Thoracic aorta (tissue), 2 donors: ENCODE results near the gene ZFYVE9. TPM values are rescaled to one million over a fixed set of nuclear protein-coding genes. Genes with fewer than 3 reads are reported as not detected.
"Not testable (repeated sequence)": the region's sequence is repeated elsewhere in the genome, so short reads cannot be mapped to it uniquely, and the experiment has no call there.

Experiments used
- ATAC-seq: fragments of 150-250 bp; one replicate; pipeline ENCODE4 v1.8.0; 2017; ENCODE audit warnings: low read depth; ENCODE audit not compliant: insufficient number of reproducible peaks, low FRiP score
- DNase-seq: peaks from one replicate; pipeline ENCODE4 v3.0.0-alpha.2; 2020; ENCODE audit warnings: low spot score
- H3K27ac ChIP-seq, 2 donors: fragments of 200-600 bp; sonication (generic); 1 replicate in 1 of 2; 2 replicates in 1 of 2; pipeline ENCODE4 v1.5.1; 2016; ENCODE audit warnings: mild to moderate bottlenecking in 2 of 2, moderate library complexity in 2 of 2
- H3K27me3 ChIP-seq: fragments of 200-600 bp; sonication (generic); replicated peaks from 2 replicates; pipeline ENCODE4 v1.6.0; 2016; ENCODE audit warnings: mild to moderate bottlenecking; ENCODE audit not compliant: insufficient read depth
- H3K36me3 ChIP-seq: fragments of 200-600 bp; sonication (generic); one replicate; pipeline ENCODE4 v1.5.1; 2016
- H3K4me1 ChIP-seq, 2 donors: fragments of 200-600 bp; sonication (generic); 1 replicate in 1 of 2; 2 replicates in 1 of 2; pipeline versions ENCODE4 v1.5.1 to v1.6.0; 2016; ENCODE audit warnings: low read depth in 2 of 2, mild to moderate bottlenecking in 1 of 2; ENCODE audit not compliant: control insufficient read depth in 1 of 2
- H3K4me3 ChIP-seq: fragments of 200-600 bp; sonication (generic); 2 replicates; pipeline ENCODE4 v1.5.1; 2016; ENCODE audit warnings: mild to moderate bottlenecking
- H3K9me3 ChIP-seq: fragments of 200-600 bp; sonication (generic); 2 replicates; pipeline ENCODE4 v1.5.1; 2016
- total RNA-seq, 2 donors: library from RNA; depleted of rRNA; stranded (reverse); fragments of >200 nt; gene quantifications; one replicate each; pipeline versions ENCODE4 v1.1.0 to v1.2.3, GENCODE V29; 2016
- TF ChIP-seq, protein P1 (sequence below): fragments of 200-600 bp; sonication (generic); IDR thresholded peaks from one replicate; pipeline ENCODE4 v1.5.1; 2019; ENCODE audit warnings: antibody characterized with exemption

ZFYVE9 gene
- total RNA-seq, 2 donors from 2014 or later, result 29.6 to 45.9 TPM

GRCh38 chr1:52140633-52141512 is 1.0 kb upstream of the ZFYVE9 start:
- no peaks in the 10 kb centered on the region for H3K36me3 ChIP-seq
- H3K4me1 ChIP-seq, result peaks cover 20 to 48% of the 10 kb centered on the region in 2 donors
- peak overlapping the region; percentile 93 for H3K4me3 ChIP-seq
- no peak for DNase-seq
- no peaks in the 10 kb centered on the region for H3K27me3 ChIP-seq
- no peak for ATAC-seq
- H3K27ac ChIP-seq, result peak overlapping the region; percentile 96 to 97
- TF ChIP-seq, protein P1, sequence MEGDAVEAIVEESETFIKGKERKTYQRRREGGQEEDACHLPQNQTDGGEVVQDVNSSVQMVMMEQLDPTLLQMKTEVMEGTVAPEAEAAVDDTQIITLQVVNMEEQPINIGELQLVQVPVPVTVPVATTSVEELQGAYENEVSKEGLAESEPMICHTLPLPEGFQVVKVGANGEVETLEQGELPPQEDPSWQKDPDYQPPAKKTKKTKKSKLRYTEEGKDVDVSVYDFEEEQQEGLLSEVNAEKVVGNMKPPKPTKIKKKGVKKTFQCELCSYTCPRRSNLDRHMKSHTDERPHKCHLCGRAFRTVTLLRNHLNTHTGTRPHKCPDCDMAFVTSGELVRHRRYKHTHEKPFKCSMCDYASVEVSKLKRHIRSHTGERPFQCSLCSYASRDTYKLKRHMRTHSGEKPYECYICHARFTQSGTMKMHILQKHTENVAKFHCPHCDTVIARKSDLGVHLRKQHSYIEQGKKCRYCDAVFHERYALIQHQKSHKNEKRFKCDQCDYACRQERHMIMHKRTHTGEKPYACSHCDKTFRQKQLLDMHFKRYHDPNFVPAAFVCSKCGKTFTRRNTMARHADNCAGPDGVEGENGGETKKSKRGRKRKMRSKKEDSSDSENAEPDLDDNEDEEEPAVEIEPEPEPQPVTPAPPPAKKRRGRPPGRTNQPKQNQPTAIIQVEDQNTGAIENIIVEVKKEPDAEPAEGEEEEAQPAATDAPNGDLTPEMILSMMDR, result no peak
- H3K9me3 ChIP-seq, result no peaks in the 10 kb centered on the region

GRCh38 chr1:52142220-52143183 is 613 bp downstream of the ZFYVE9 start:
- TF ChIP-seq, protein P1, result no peak
- no peak for DNase-seq

DNA sequence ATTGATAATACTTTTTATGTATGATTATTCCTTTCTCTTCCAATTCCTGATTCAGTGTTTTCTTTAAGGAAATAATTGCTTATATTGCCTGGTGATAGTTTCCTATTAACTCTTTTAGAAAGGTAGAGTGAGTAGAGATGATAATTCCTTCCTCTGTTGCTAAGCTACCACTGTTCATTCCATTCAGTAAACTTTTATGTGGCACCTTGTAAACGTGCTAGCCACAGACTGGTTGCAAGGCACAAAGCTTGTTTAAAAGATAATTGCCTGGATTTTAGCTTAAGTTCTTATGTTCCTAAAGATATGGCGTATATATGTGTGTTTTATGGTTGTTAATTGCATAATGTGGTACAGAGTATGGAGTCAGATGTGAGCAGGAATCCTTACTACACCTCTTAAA is 3.2 kb downstream of the ZFYVE9 start:
- DNase-seq, result no peak
- H3K27ac ChIP-seq, result peak overlapping the region; percentile 7 to 10
- ATAC-seq, result no peak
- no peaks in the 10 kb centered on the region for H3K36me3 ChIP-seq
- TF ChIP-seq, protein P1, result no peak
- peaks cover 18 to 53% of the 10 kb centered on the region in 2 donors for H3K4me1 ChIP-seq
- H3K4me3 ChIP-seq, result no peak overlapping the region
- no peaks in the 10 kb centered on the region for H3K27me3 ChIP-seq
- H3K9me3 ChIP-seq, result no peaks in the 10 kb centered on the region

More at GRCh38 chr1:52142220-52143183, 613 bp downstream of the ZFYVE9 start:
- no peaks in the 10 kb centered on the region for H3K9me3 ChIP-seq
- peaks cover 20 to 48% of the 10 kb centered on the region in 2 donors for H3K4me1 ChIP-seq
- peak overlapping the region; percentile 93 for H3K4me3 ChIP-seq
- peak overlapping the region; percentile 96 to 97 for H3K27ac ChIP-seq
- no peaks in the 10 kb centered on the region for H3K36me3 ChIP-seq
- peak; percentile 38 for ATAC-seq
- no peaks in the 10 kb centered on the region for H3K27me3 ChIP-seq

DNA sequence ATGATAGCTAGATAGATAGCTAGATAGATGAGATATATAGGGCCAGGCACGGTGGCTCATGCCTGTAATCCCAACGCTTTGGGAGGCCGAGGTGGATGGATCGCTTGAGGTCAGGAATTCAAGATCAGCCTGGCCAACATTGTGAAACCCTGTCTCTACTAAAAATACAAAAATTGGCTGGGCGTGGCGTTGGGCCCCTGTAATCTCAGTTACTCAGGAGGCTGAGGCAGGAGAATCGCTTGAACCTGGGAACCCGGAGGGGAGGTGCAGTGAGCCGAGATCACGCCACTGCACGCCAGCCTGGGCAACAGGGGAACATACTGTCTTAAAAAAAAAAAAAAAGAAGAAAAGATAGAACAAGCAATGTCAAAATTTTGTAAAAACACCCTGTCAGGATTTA is 8.6 kb downstream of the ZFYVE9 start:
- Histone ChIP-seq H3K4me1 (peaks cover 18 to 56% of the 10 kb centered on the region in 2 donors), H3K27ac (peak overlapping the region; percentile 19 to 54), H3K4me3 (peak overlapping the region; percentile 58)
- not testable (repeated sequence) for H3K9me3 ChIP-seq, ATAC-seq, DNase-seq, H3K27me3 ChIP-seq, H3K36me3 ChIP-seq

DNA sequence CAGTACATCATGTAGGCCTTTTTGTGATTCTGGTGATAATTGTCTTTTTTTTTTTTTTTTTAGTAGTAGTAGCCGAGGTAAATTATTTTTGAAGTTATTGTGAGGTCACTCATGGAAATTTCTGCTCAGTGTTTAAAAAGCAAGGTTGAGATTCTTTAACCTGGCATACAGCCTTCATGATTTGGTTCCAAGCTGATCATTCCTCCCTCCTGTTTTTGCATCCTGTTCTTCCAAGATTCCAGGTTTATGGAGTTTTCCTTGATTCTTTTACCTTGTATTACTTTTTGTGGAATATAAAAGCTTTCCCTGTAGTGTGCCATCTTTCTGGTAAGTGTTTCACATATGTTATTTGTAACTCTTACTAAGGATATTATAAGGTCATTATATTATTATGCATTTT is 9.1 kb downstream of the ZFYVE9 start:
- H3K9me3 ChIP-seq, result no peaks in the 10 kb centered on the region
- H3K27ac ChIP-seq, result peak overlapping the region; percentile 19 to 54
- H3K36me3 ChIP-seq, result no peaks in the 10 kb centered on the region
- DNase-seq, result no peak
- no peaks in the 10 kb centered on the region for H3K27me3 ChIP-seq
- no peak for ATAC-seq
- H3K4me3 ChIP-seq, result peak overlapping the region; percentile 58
- TF ChIP-seq, protein P1, result no peak
- peaks cover 18 to 55% of the 10 kb centered on the region in 2 donors for H3K4me1 ChIP-seq
